ENCODE results near the gene TMEM132D. TPM values are rescaled to one million over a fixed set of nuclear protein-coding genes. Genes with fewer than 3 reads are reported as not detected.

Gene TMEM132D
- total RNA-seq: under 0.01 TPM

GRCh38 chr12:129903956-129904829, at the start of gene TMEM132D:
TSS of gene TMEM132D (minus strand) at chr12:129904025.
- Histone ChIP-seq H3K4me3 (ENCODE audit: low read length) (no peak within 1 kb of the TSS), H3K4me1 (ENCODE audit: insufficient read depth, low read length) (no peaks in the 10 kb centered on the region), H3K9me3 (ENCODE audit: low read depth, low read length) (no peaks in the 10 kb centered on the region), H3K27me3 (ENCODE audit: insufficient read depth, low read length) (peaks cover 28% of the 10 kb centered on the region)

DNA sequence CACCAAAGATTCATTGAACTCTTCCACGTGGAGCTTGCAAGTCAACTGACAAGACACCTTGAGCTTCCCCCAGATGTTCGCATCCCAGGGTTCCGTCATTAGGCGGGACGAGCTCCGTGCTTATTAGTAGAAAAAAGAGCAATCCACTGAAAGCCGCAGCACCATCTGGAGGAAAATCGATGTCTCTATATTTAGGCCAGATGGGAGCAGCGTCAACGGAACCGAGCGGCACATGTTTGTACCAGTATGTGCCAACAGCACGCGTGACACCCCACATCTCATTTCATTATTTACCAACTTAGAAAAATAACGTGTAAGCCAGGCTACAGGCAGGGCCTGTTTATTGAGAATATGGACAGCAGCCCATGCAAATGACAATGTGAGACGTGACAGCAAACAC, 45.8 kb upstream of the TMEM132D start:
- H3K4me3 ChIP-seq (ENCODE audit: low read length): no peak overlapping the region
- no peaks in the 10 kb centered on the region for H3K9me3 ChIP-seq (ENCODE audit: low read depth, low read length)
- no peaks in the 10 kb centered on the region for H3K4me1 ChIP-seq (ENCODE audit: insufficient read depth, low read length)
- H3K27me3 ChIP-seq (ENCODE audit: insufficient read depth, low read length): no peaks in the 10 kb centered on the region

DNA sequence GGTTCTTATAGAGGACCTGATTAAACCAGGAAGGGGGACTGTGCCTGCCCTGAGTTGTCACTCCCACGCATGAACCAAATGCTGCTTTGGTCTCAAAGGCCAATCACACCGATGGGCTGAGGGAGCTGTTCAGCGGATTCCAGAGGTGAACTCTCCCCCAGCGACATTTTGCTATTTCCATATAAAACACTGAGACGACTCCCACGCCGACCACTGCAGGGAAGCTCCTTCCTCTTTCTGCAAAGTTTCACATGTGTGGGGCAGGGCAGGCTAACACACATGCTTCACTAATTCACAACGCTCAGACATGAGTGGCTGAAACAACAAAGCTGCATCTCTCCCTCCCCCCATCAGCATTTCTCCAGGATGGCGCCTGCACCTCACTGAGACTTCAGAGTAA, 37.8 kb upstream of the TMEM132D start:
- Histone ChIP-seq H3K9me3 (ENCODE audit: low read depth, low read length) (no peaks in the 10 kb centered on the region), H3K27me3 (ENCODE audit: insufficient read depth, low read length) (no peaks in the 10 kb centered on the region), H3K4me3 (ENCODE audit: low read length) (no peak overlapping the region), H3K4me1 (ENCODE audit: insufficient read depth, low read length) (no peaks in the 10 kb centered on the region)

DNA sequence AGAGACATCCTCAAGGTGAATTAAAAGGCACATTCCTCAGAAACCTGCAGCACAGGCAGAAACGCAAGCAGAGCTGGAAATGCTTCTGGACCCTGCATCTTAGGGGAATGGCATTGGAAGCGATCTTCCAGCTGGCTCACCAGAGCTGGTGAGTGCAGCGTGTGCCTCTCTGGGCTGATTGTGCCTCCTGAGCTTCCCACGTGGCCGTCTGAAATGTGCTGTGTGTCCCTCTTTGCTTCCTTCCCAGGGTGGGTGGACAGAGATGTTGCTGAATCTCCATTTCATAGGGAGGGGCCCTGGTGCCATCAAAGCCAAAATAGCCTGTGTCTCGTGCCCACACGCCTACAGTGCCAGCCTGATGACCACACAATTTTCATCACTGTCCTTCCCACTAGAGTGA, 34.3 kb upstream of the TMEM132D start:
- Histone ChIP-seq H3K4me1 (ENCODE audit: insufficient read depth, low read length) (no peaks in the 10 kb centered on the region), H3K9me3 (ENCODE audit: low read depth, low read length) (no peaks in the 10 kb centered on the region), H3K4me3 (ENCODE audit: low read length) (no peak overlapping the region), H3K27me3 (ENCODE audit: insufficient read depth, low read length) (no peaks in the 10 kb centered on the region)

GRCh38 chr12:129937426-129937825, 33.6 kb upstream of the TMEM132D start:
- Histone ChIP-seq H3K4me3 (ENCODE audit: low read length) (no peak overlapping the region), H3K27me3 (ENCODE audit: insufficient read depth, low read length) (no peaks in the 10 kb centered on the region), H3K4me1 (ENCODE audit: insufficient read depth, low read length) (no peaks in the 10 kb centered on the region), H3K9me3 (ENCODE audit: low read depth, low read length) (no peaks in the 10 kb centered on the region)

- no peak overlapping the region for H3K4me3 ChIP-seq (ENCODE audit: low read length)
- no peaks in the 10 kb centered on the region for H3K27me3 ChIP-seq (ENCODE audit: insufficient read depth, low read length)
- H3K4me1 ChIP-seq (ENCODE audit: insufficient read depth, low read length): no peaks in the 10 kb centered on the region
- H3K9me3 ChIP-seq (ENCODE audit: low read depth, low read length): no peaks in the 10 kb centered on the region
Observed at GRCh38 chr12:129928643-129929042, 24.8 kb upstream of the TMEM132D start.

DNA sequence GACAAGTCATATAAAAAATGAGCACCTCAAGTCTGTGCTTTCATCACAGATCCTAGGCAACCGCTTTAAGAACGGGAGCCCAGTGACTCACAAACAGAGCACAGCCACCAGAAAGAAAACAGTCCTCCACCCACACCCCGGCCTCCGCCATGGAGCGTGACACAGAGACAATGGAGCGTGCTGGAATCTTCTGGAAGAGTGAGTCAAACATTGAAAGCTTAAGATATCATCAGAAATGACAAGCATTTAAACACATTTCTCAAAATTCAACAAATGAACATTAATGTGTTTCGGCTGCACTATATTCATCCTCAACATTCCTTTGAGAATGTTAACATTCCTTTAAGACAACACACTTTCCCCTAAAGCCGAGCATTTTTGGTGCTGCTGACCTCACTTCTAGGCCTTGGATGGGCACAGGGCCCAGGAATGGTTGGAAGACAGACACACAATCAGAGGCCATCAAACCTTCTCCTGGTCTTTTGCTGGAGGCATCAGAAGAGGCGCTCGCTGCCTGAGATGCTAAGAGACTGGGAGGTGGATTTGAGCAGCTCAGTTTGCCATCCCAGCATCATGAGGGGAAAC, 23.6 kb upstream of the TMEM132D start:
- no peaks in the 10 kb centered on the region for H3K27me3 ChIP-seq (ENCODE audit: insufficient read depth, low read length)
- no peak overlapping the region for H3K4me3 ChIP-seq (ENCODE audit: low read length)
- no peaks in the 10 kb centered on the region for H3K4me1 ChIP-seq (ENCODE audit: insufficient read depth, low read length)
- no peaks in the 10 kb centered on the region for H3K9me3 ChIP-seq (ENCODE audit: low read depth, low read length)

GRCh38 chr12:129911428-129912049, 7.7 kb upstream of the TMEM132D start:
- H3K27me3 ChIP-seq (ENCODE audit: insufficient read depth, low read length): no peaks in the 10 kb centered on the region
- no peaks in the 10 kb centered on the region for H3K9me3 ChIP-seq (ENCODE audit: low read depth, low read length)
- no peak overlapping the region for H3K4me3 ChIP-seq (ENCODE audit: low read length)
- H3K4me1 ChIP-seq (ENCODE audit: insufficient read depth, low read length): no peaks in the 10 kb centered on the region

GRCh38 chr12:129909051-129910020, 5.5 kb upstream of the TMEM132D start:
- Histone ChIP-seq H3K4me3 (ENCODE audit: low read length) (no peak overlapping the region), H3K27me3 (ENCODE audit: insufficient read depth, low read length) (peaks cover 11% of the 10 kb centered on the region), H3K9me3 (ENCODE audit: low read depth, low read length) (no peaks in the 10 kb centered on the region)

DNA sequence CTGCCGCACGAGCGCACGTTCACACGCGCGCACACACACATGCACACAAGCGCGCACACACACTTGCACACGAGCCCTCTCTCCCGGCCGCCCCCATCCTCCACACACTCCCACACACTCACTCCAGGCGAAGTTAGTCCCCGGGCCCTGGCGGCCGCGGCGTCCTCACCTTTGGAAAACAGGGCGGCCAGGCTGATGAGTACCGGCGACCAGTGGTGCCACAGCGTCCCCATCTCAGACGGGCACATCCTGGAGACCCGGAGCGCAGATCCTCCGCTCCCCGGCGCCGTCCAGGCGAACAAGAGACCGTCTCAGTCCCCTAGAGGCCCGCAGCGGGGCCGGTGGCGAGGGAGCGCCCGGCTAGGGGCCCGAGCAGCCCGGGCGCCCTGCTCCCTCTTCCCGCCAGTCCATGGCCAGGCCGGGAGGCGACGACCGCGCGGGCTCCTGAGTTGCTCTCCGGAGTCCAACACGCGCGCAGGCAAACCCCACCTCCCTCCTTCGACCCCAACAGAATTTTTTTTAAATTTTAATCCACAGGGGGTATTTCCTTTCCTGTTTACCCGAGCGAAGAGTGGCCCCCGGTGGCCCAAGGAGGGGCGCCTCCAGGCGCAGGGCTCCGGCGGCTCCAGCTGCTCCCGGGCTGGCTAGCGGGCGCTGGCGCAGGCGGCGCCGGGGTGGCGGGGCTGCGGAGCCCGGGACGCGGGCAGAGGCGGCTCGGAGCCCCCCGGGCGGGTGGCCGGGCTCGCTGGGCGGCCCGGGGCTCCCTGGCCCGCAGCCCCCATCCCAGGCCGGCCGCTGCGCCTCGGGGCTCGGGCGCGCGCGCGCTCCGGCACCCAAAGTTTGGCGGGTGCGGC, 506 bp downstream of the TMEM132D start:
- peaks cover 28% of the 10 kb centered on the region for H3K27me3 ChIP-seq (ENCODE audit: insufficient read depth, low read length)
- H3K4me3 ChIP-seq (ENCODE audit: low read length): no peak overlapping the region
- H3K4me1 ChIP-seq (ENCODE audit: insufficient read depth, low read length): no peaks in the 10 kb centered on the region
- H3K9me3 ChIP-seq (ENCODE audit: low read depth, low read length): no peaks in the 10 kb centered on the region

More at GRCh38 chr12:129909051-129910020, 5.5 kb upstream of the TMEM132D start:
- no peaks in the 10 kb centered on the region for H3K4me1 ChIP-seq (ENCODE audit: insufficient read depth, low read length)

- Histone ChIP-seq H3K9me3 (ENCODE audit: low read depth, low read length) (no peaks in the 10 kb centered on the region), H3K4me1 (ENCODE audit: insufficient read depth, low read length) (no peaks in the 10 kb centered on the region), H3K27me3 (ENCODE audit: insufficient read depth, low read length) (peaks cover 28% of the 10 kb centered on the region), H3K4me3 (ENCODE audit: low read length) (no peak overlapping the region)
Observed at GRCh38 chr12:129902371-129903091, 1.3 kb downstream of the TMEM132D start.

DNA sequence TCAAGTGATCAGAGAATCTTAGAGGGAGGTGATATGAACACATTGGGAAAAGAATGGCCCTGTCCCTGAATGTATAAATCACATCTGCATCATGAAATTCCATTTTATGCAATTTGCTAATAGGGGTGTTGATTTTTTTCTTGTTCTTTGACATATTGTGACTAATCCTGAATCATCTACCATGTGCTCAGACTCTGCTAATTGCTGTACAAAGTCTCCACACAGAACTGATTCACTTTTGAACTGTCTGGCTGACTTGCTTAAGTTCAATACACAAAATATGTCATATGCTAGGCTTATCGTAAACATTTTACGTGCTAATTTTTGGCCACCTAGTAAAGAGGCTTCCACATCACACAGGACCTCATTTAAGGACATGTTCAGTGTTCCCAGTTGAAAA, 2.6 kb downstream of the TMEM132D start:
- Histone ChIP-seq H3K4me1 (ENCODE audit: insufficient read depth, low read length) (no peaks in the 10 kb centered on the region), H3K4me3 (ENCODE audit: low read length) (no peak overlapping the region), H3K9me3 (ENCODE audit: low read depth, low read length) (no peaks in the 10 kb centered on the region), H3K27me3 (ENCODE audit: insufficient read depth, low read length) (peaks cover 28% of the 10 kb centered on the region)

- Histone ChIP-seq H3K4me3 (ENCODE audit: low read length) (no peak overlapping the region), H3K27me3 (ENCODE audit: insufficient read depth, low read length) (peaks cover 24% of the 10 kb centered on the region), H3K9me3 (ENCODE audit: low read depth, low read length) (no peaks in the 10 kb centered on the region), H3K4me1 (ENCODE audit: insufficient read depth, low read length) (no peaks in the 10 kb centered on the region)
Observed at GRCh38 chr12:129900306-129900705, 3.5 kb downstream of the TMEM132D start.
